IMR-90 (cell line): ENCODE results near the gene TMEM19.

Experiments used
- BHLHE40 ChIP-seq: fragments of 150-350 bp; IDR thresholded peaks from 2 replicates; pipeline ENCODE4 v1.6.1; 2016; ENCODE audit warnings: mild to moderate bottlenecking, low read depth, low read length
- CEBPB ChIP-seq: IDR thresholded peaks from 2 replicates; pipeline ENCODE4 v1.6.1; 2012; ENCODE audit warnings: low read depth, low read length, improper control_type of control experiment
- CHD1 ChIP-seq: IDR thresholded peaks from 2 replicates; pipeline ENCODE4 v1.6.1; 2012; ENCODE audit warnings: low read depth, low read length, improper control_type of control experiment
- CTCF ChIP-seq: conservative IDR thresholded peaks from 2 replicates; pipeline ENCODE4 v1.5.1; 2012; ENCODE audit warnings: mild to moderate bottlenecking, low read depth, low read length, improper control_type of control experiment
- ELK1 ChIP-seq: fragments of 150-350 bp; IDR thresholded peaks from 2 replicates; pipeline ENCODE4 v1.6.1; 2016; ENCODE audit warnings: low read depth, mild to moderate bottlenecking, low read length, moderate library complexity, borderline replicate concordance
- RAD21 ChIP-seq: IDR thresholded peaks from 2 replicates; pipeline ENCODE4 v1.6.1; 2012; ENCODE audit warnings: low read length, improper control_type of control experiment
- RCOR1 ChIP-seq: IDR thresholded peaks from 2 replicates; pipeline ENCODE4 v1.6.1; 2012; ENCODE audit warnings: mild to moderate bottlenecking, low read length, improper control_type of control experiment; ENCODE audit not compliant: insufficient replicate concordance
- RFX5 ChIP-seq: IDR thresholded peaks from 2 replicates; pipeline ENCODE4 v1.8.0; 2012; ENCODE audit warnings: low read depth, mild to moderate bottlenecking, low read length, moderate library complexity
- SMC3 ChIP-seq: fragments of 150-350 bp; IDR thresholded peaks from 2 replicates; pipeline ENCODE4 v1.6.1; 2016; ENCODE audit warnings: low read depth, mild to moderate bottlenecking, antibody characterized with exemption, low read length, moderate library complexity
- USF2 ChIP-seq: fragments of 150-350 bp; IDR thresholded peaks from 2 replicates; pipeline ENCODE4 v1.6.1; 2017; ENCODE audit warnings: mild to moderate bottlenecking, antibody characterized with exemption, low read length, low read depth

- TF ChIP-seq CTCF (no peak), CHD1 (no peak), RCOR1 (no peak), SMC3 (no peak), USF2 (no peak), ELK1 (no peak), BHLHE40 (no peak), RAD21 (no peak), RFX5 (no peak), CEBPB (no peak)
These were observed 40.6 kb upstream of the TMEM19 start for GRCh38 chr12:71645268-71645667.
